Fibroblast of lung (primary cell): ENCODE data around the gene ATP8A2.

Source experiments
- EZH2 ChIP-seq: IDR thresholded peaks from 2 replicates; pipeline ENCODE4 v1.5.1; 2012; ENCODE audit warnings: low read length, control low read depth, mild to moderate bottlenecking; ENCODE audit errors: missing control alignments
- TF ChIP-seq, protein P1 (sequence below), 2 donors: IDR thresholded peaks in 1 of 2; conservative IDR thresholded peaks in 1 of 2; 1 replicate in 1 of 2; 2 replicates in 1 of 2; pipeline ENCODE4 v1.5.1; 2011 to 2012; ENCODE audit warnings: low read length in 2 of 2, control low read depth in 1 of 2, inconsistent platforms in 1 of 2, low read depth in 1 of 2, mild to moderate bottlenecking in 1 of 2

- TF ChIP-seq, protein P1, sequence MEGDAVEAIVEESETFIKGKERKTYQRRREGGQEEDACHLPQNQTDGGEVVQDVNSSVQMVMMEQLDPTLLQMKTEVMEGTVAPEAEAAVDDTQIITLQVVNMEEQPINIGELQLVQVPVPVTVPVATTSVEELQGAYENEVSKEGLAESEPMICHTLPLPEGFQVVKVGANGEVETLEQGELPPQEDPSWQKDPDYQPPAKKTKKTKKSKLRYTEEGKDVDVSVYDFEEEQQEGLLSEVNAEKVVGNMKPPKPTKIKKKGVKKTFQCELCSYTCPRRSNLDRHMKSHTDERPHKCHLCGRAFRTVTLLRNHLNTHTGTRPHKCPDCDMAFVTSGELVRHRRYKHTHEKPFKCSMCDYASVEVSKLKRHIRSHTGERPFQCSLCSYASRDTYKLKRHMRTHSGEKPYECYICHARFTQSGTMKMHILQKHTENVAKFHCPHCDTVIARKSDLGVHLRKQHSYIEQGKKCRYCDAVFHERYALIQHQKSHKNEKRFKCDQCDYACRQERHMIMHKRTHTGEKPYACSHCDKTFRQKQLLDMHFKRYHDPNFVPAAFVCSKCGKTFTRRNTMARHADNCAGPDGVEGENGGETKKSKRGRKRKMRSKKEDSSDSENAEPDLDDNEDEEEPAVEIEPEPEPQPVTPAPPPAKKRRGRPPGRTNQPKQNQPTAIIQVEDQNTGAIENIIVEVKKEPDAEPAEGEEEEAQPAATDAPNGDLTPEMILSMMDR (conservative IDR thresholded peaks at IDR 0.05 in 1 of 2, IDR thresholded peaks at IDR 0.05 in 1 of 2; ENCODE audit: low read depth in 1 of 2, low read length in 2 of 2), result no peak
- TF ChIP-seq EZH2, result no peak
These were observed 207.4 kb downstream of the ATP8A2 start for GRCh38 chr13:25579221-25579620.
